ENCODE results near the gene ETV1. TPM values are rescaled to one million over a fixed set of nuclear protein-coding genes. Genes with fewer than 3 reads are reported as not detected.
A peak's percentile ranks its signal among the peaks of the same experiment; 100 is the strongest.

ETV1 gene
- total and polyA plus RNA-seq, 9 of the 15 experiments (the other 6 are each of a cell fraction or from before 2014, with no cell fraction given), result 7.2 to 27.4 (median 14.0) TPM

- TF ChIP-seq PREB (CRISPR knock-in tag; IDR thresholded peaks at IDR 0.05) (no peak), ZBTB26 (CRISPR knock-in tag; IDR thresholded peaks at IDR 0.05) (peak; percentile 65; the same call in 1 of the 2 replicates), ZNF584 (CRISPR knock-in tag; IDR thresholded peaks at IDR 0.05; ENCODE audit: low read depth) (peak; percentile 83), E4F1 (CRISPR knock-in tag; IDR thresholded peaks at IDR 0.05; ENCODE audit: borderline replicate concordance) (peak; percentile 78; the same call in 1 of the 2 replicates), ZNF23 (CRISPR knock-in tag; IDR thresholded peaks at IDR 0.05) (peak; percentile 82), ZNF79 (CRISPR knock-in tag; IDR thresholded peaks at IDR 0.05; ENCODE audit: low read depth) (peak; percentile 87), TEAD2 (tag; IDR thresholded peaks at IDR 0.05) (peak; percentile 88), BACH1 (tag; IDR thresholded peaks at IDR 0.05) (peak; percentile 80), ZBTB17 (CRISPR knock-in tag; IDR thresholded peaks at IDR 0.05) (peak; percentile 72; the same call in 1 of the 2 replicates), ZNF449 (CRISPR knock-in tag; IDR thresholded peaks at IDR 0.05) (peak; percentile 93), TSHZ1 (CRISPR knock-in tag; IDR thresholded peaks at IDR 0.05) (peak; percentile 91), ZNF639 (CRISPR knock-in tag; conservative IDR thresholded peaks at IDR 0.05 in 1 of 2, IDR thresholded peaks at IDR 0.05 in 1 of 2) (peak in 1 of 2 experiments; percentile 82; a peak in 2 of 4 replicates), TEAD1 (CRISPR knock-in tag; IDR thresholded peaks at IDR 0.05) (peak in 1 of 2 experiments; percentile 88; a peak in 2 of 4 replicates), STAT5B (CRISPR knock-in tag; IDR thresholded peaks at IDR 0.05) (peak; percentile 69; the same call in 1 of the 2 replicates), ZNF830 (CRISPR knock-in tag; IDR thresholded peaks at IDR 0.05) (0 out of 2 replicates have a peak, but pooled peaks have one; percentile 30), MIER1 (IDR thresholded peaks at IDR 0.05; ENCODE audit: low read depth) (no peak)
These were observed 11.7 kb upstream of the ETV1 start (continued) for GRCh38 chr7:14001139-14001538.
